Measurements from ENCODE around the gene RAB4B.

DNA sequence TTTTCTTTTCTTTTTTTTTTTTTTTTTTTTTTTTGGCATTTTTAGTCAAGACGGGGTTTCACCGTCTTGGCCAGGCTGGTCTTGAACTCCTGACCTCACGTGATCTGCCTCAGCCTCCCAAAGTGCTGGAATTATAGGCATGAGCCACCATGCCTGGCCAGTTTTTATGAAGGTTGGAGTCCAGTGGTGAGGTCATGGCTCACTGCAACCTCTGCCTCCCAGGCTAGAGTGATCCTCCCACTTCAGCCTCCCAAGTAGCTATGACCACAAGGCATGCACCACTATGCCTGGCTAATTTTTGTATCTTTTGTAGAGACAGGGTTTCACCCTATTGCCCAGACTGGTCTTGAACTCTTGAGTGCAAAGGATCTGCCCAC, 22.8 kb upstream of the RAB4B start:
- TF ChIP-seq CTCF (IDR thresholded peaks at IDR 0.05) (no peak), POLR2AphosphoS5 (IDR thresholded peaks at IDR 0.05) (no peak)

Data from esophagus muscularis mucosa (tissue), 3 donors.